H1 (cell line): ENCODE results near the gene C3orf80. TPM values are rescaled to one million over a fixed set of nuclear protein-coding genes. Genes with fewer than 3 reads are reported as not detected.

Experiments used
- CHD1 ChIP-seq: IDR thresholded peaks from 2 replicates; pipeline ENCODE4 v1.6.1; 2012; ENCODE audit warnings: low read depth, low read length, improper control_type of control experiment
- POLR2A ChIP-seq, 2 experiments: IDR thresholded peaks; 1 replicate in 1 of 2; 2 replicates in 1 of 2; pipeline ENCODE4 v1.6.1; 2011; ENCODE audit warnings: low read depth in 2 of 2, low read length in 2 of 2, mild to moderate bottlenecking in 2 of 2; ENCODE audit errors: control extremely low read depth in 1 of 2
- RAD21 ChIP-seq, 2 experiments: IDR thresholded peaks in 1 of 2; conservative IDR thresholded peaks in 1 of 2; 2 replicates each; pipeline ENCODE4 v1.6.1; 2011; ENCODE audit warnings: low read depth in 2 of 2, low read length in 2 of 2, improper control_type of control experiment in 1 of 2, inconsistent platforms in 1 of 2, mild to moderate bottlenecking in 1 of 2, moderate library complexity in 1 of 2
- polyA plus RNA-seq, 7 experiments: library from polyadenylated mRNA; depleted of rRNA in 3 of 7; stranded (reverse) in 5 of 7; unstranded in 2 of 7; fragments of >200 nt in 5 of 7; fragments of 200-250 nt in 2 of 7; gene quantifications; 1 replicate in 5 of 7; 2 replicates in 1 of 7; 4 replicates in 1 of 7; pipeline versions ENCODE4 v1.2.1 to v1.2.3, GENCODE V29; 2011 to 2013; ENCODE audit warnings: missing spikeins in 2 of 7, mixed read lengths in 2 of 7
- total RNA-seq: library from RNA; stranded (reverse); fragmentation: NEBNext Ultra II Directional; extraction: Animal tissue kit (Norgen Biotek cat#: 25700); gene quantifications from 2 replicates; pipeline ENCODE4 v1.2.1, GENCODE V29; 2021

Gene C3orf80
- total and polyA plus RNA-seq, 2 of the 8 experiments (the other 6 are each of a cell fraction or from before 2014, with no cell fraction given): 0.57 to 1.1 TPM

DNA sequence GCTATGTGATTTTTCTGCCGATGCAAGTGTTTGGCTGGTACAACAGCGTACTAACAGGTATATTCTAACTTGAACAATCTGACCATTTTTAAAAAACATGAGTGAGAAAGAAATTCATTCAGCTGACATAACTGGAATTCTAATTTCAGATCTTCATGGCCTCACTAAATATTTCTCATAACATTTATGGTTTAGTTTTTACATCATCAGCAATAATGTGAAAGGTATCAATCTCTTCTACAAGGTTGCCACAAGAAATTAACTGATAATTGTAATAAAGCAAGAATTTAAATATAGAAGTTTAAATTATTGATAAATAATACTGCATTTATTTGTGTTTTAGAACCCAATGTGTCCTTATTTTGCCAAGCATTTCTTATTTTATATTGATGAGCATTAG, 5.2 kb upstream of the C3orf80 start (continued):
- no peak for TF ChIP-seq RAD21 (IDR thresholded peaks at IDR 0.05 in 1 of 2, conservative IDR thresholded peaks at IDR 0.05 in 1 of 2; ENCODE audit: low read depth in 2 of 2, low read length in 2 of 2)
- no peak for TF ChIP-seq POLR2A (IDR thresholded peaks at IDR 0.05; ENCODE audit: control extremely low read depth in 1 of 2, low read depth in 2 of 2, low read length in 2 of 2)
- TF ChIP-seq CHD1: no peak
